Brain microvascular endothelial cell (primary cell): ENCODE data around the gene F2RL3.

ENCODE experiments used
- DNase-seq: peaks from one replicate; pipeline ENCODE4 v3.0.0-alpha.2; 2020
- H3K27ac ChIP-seq: fragments of 250-450 bp; sonication (Bioruptor Pico); 2 replicates; pipeline ENCODE4 v1.5.1; 2020; ENCODE audit warnings: mild to moderate bottlenecking, moderate library complexity
- H3K27me3 ChIP-seq: fragments of 250-450 bp; sonication (Bioruptor Pico); replicated peaks from 2 replicates; pipeline ENCODE4 v1.5.1; 2020; ENCODE audit warnings: mild to moderate bottlenecking
- H3K36me3 ChIP-seq: fragments of 250-450 bp; sonication (Bioruptor Pico); replicated peaks from 2 replicates; pipeline ENCODE4 v1.5.1; 2020; ENCODE audit warnings: mild to moderate bottlenecking
- H3K4me3 ChIP-seq: 2 replicates; pipeline ENCODE4 v1.5.1; 2011; ENCODE audit warnings: low read depth, mild to moderate bottlenecking, control low read depth, low read length, moderate library complexity
- CTCF ChIP-seq: IDR thresholded peaks from 2 replicates; pipeline ENCODE4 v1.5.1; 2011; ENCODE audit warnings: low read depth, mild to moderate bottlenecking, moderate library complexity, low read length, control low read depth, inconsistent platforms; ENCODE audit errors: missing control alignments
- in situ Hi-C: cut with HindIII; loops from 2 replicates; pipeline ENCODE4 v1.10.0; 2017; ENCODE audit warnings: low sequenced_read_pairs, low pct_ligation_motif_present

The F2RL3 gene

DNA sequence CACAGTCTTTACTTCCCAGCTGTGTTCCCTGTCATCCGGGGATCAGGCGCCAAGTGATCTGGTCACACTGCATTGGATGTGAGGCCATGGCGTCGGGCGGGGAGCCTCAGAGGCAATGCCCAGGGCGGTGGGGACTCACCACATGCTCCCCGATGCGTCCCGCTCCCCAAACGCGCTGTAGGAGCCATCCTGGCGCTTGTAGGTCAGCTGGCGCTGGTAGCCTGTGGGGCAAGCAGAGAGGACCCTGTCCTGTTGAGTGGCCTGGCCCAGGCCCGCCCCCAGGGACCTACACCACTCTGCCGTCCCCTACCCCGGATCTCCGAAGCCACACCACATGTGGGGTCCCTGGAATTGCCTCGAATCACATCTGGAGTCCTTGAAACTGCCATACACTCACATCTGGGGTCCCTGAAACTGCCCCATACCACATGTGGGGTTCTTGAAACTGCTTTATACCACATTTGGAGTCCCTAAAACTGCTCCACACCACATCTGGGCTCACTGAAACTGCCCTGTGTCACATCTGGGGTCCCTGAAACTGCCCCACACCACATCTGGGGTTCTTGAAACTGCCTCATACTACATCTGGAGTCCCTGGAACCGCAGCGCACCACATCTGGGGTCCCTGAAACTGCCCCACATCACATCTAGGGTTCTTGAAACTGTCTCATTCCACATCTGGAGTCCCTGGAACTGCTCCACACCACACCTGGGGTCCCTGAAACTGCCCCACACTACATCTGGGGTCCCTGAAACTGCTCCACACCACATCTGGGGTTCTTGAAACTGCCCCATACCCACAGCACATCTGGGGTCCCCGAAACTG is 33.2 kb downstream of the F2RL3 start:
- no peaks in the 10 kb centered on the region for H3K27me3 ChIP-seq
- no peak overlapping the region for H3K27ac ChIP-seq

DNA sequence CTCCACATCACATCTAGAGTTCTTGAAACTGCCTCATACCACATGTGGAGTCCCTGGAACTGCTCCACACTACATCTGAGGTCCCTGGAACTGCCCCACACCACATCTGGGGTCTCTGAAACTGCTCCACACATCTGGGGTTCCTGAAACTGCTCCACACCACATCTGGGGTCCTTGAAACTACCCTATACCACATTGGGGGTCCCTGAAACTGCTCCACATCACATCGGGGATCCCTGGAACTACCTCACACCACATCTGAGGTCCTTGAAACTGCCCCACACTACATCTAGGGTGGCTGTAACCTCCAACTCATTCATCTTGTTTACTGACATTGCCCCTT is 33.8 kb downstream of the F2RL3 start:
- DNase-seq, result no peak
- no peak for TF ChIP-seq CTCF
- in situ Hi-C loops, result no loop called here
- H3K27me3 ChIP-seq, result no peaks in the 10 kb centered on the region
- H3K27ac ChIP-seq, result no peak overlapping the region
- H3K4me3 ChIP-seq, result no peak overlapping the region
- no peaks in the 10 kb centered on the region for H3K36me3 ChIP-seq

More for the DNA sequence above, 33.2 kb downstream of the F2RL3 start:
- no peak for DNase-seq
- H3K36me3 ChIP-seq, result no peaks in the 10 kb centered on the region
- H3K4me3 ChIP-seq, result no peak overlapping the region
- no peak for TF ChIP-seq CTCF
- in situ Hi-C loops, result no loop called here

GRCh38 chr19:16922949-16923348 is 34.1 kb downstream of the F2RL3 start:
- in situ Hi-C loops, result no loop called here
- DNase-seq, result no peak
- Histone ChIP-seq H3K27me3 (no peaks in the 10 kb centered on the region), H3K27ac (no peak overlapping the region), H3K4me3 (no peak overlapping the region), H3K36me3 (no peaks in the 10 kb centered on the region)
- TF ChIP-seq CTCF, result no peak

DNA sequence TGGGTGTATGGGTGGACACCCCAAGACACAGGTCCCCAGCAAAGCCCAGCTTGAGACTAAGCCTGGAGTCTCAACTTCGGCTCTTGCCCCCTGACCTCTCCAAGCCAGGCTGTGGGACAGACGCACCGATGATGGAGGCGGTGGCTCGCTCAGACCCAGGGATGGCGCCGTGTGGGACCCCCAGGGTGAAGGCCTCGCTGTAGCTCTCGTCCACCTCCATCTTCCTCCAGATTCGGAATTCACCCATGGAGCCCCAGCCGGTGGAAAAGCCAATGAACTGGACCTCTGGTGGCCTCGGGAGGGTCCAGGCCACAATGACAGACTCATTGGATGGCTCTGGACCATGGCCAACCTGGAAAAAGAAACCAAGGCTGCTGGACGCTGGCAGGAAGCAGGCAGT is 39.1 kb downstream of the F2RL3 start:
- Histone ChIP-seq H3K36me3 (no peaks in the 10 kb centered on the region), H3K27ac (no peak overlapping the region), H3K27me3 (no peaks in the 10 kb centered on the region), H3K4me3 (no peak overlapping the region)
- DNase-seq, result no peak
- in situ Hi-C loops, result no loop called here
- no peak for TF ChIP-seq CTCF

GRCh38 chr19:16928351-16928750 is 39.6 kb downstream of the F2RL3 start:
- no peaks in the 10 kb centered on the region for H3K27me3 ChIP-seq
- no peak overlapping the region for H3K27ac ChIP-seq
- no peak overlapping the region for H3K4me3 ChIP-seq
- DNase-seq, result no peak
- in situ Hi-C loops, result no loop called here
- no peaks in the 10 kb centered on the region for H3K36me3 ChIP-seq
- no peak for TF ChIP-seq CTCF

GRCh38 chr19:16928916-16929315 is 40.1 kb downstream of the F2RL3 start:
- no peak for DNase-seq

More at GRCh38 chr19:16928916-16929315, 40.1 kb downstream of the F2RL3 start:
- TF ChIP-seq CTCF, result no peak
- in situ Hi-C loops, result no loop called here
- H3K27me3 ChIP-seq, result no peaks in the 10 kb centered on the region
- H3K27ac ChIP-seq, result no peak overlapping the region
- H3K36me3 ChIP-seq, result no peaks in the 10 kb centered on the region
- no peak overlapping the region for H3K4me3 ChIP-seq
